HG03095 (cell line): ENCODE measurements around the gene AGPAT4.
"Not testable (repeated sequence)": the region's sequence is repeated elsewhere in the genome, so short reads cannot be mapped to it uniquely, and the experiment has no call there.

Experiments
- ATAC-seq: cut with Tn5 transposase; IDR thresholded peaks from one replicate; pipeline ENCODE4 v1.9.1; 2021; ENCODE audit warnings: moderate library complexity; ENCODE audit not compliant: unreplicated experiment

AGPAT4 gene

DNA sequence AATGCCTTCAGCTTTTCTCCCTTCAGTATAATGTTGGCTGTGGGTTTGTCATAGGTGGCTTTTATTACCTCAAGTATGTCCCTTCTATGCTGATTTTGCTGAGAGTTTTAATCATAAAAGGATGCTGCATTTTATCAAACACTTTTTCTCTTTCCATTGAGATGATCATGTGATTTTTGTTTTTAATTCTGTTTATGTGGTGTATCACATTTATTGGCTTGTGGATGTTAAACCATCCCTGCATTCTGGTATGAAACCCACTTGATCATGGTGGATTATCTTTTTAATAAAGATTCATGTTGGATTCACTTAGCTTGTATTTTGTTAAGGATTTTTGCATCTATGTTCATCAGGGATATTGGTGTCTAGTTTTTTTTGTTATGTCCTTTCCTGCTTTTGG lies 150.5 kb downstream of the AGPAT4 start:
- ATAC-seq: not testable (repeated sequence)

DNA sequence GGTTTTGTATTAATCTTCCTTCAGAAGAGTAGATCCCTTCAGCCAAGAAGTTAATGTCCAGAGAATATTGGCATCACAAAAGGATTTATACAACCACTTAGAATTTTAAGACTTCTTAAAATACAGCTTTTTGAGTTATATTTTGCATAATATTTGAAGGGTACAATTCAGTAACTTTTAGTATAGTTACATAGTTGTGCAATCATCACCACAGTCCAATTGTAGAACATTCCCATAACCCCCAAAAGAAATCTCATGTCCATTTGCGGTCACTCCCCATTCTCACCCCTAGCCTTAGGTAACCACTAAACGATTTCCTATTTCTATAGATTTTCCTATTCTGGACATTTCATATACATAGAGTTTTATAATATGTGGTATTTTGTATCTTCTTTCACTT lies 155.9 kb downstream of the AGPAT4 start:
- no peak for ATAC-seq

DNA sequence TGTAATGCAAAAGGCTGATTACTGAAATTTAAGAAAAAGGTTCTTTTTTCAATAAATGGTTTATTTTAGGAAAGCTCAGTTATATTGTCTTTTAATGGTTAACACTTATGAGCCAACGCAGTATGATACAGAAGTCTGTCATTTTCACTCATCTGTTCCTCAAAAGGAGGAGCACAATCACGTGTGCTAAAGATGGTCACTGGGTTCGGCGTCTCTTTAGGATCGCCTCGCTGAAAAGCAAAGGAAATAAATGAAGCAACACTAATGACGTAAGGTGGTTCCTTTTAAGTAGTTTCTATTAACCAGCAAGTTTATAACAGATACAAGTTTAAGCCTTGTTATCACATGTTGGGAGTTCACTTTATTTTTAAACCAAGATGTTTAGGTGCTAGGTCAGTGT lies 156.6 kb downstream of the AGPAT4 start:
- no peak for ATAC-seq

DNA sequence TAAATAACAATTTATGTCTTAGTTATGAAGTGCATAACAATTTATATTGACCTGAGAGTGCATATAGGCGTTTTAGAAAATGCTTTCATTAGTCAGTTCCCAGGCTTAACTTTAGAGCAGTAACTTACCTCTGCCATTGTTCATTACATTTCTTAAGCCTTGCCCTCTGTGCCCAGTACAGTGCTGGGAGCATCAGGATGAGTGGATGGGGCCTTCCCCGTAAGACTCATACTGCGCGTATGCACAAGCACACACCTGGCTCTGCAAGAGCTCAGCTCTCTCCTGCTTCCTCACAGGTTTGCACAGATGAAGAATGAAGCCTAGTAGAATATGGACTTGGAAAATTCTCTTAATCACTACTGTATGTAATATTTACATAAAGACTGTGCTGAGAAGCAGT lies 157.3 kb downstream of the AGPAT4 start:
- no peak for ATAC-seq

DNA sequence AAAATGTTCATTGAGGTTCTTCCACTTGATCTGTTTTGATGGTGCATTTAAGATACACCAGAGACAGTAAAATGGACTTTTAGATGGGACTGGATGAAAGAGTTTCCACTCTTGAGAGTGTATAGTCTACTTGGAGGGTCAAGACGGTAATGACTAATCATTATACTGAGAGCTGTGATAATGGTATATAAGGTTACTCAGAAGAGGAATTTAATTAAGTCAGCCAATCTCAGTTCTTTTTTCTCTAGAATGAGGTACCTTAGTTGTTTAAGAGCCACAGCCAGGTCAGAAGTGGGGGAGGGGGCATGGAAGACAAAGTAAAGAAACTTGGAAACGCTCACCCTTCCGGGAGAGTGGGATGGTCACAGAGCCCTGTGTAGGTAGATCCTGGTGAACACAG lies 158.4 kb downstream of the AGPAT4 start:
- ATAC-seq: peak; percentile 52

DNA sequence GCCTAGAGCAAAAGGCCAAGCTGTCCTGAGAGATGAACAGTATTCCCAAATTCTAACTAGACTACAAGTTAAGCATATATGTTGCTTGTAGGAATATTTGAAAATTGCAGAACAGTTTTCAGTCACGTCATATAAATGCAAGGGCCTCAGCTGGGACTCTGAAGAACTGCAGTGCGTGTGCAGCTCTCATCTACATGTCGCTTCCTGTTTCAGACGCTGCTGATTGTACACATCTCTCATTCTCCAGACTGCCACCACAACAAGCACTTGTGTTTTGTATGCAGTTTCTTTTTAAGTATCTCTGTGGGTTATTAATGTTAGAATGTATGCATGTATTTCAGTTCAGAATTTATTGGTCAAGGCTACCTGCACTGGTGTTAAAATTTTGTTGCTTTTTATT lies 162.6 kb downstream of the AGPAT4 start:
- ATAC-seq: no peak

DNA sequence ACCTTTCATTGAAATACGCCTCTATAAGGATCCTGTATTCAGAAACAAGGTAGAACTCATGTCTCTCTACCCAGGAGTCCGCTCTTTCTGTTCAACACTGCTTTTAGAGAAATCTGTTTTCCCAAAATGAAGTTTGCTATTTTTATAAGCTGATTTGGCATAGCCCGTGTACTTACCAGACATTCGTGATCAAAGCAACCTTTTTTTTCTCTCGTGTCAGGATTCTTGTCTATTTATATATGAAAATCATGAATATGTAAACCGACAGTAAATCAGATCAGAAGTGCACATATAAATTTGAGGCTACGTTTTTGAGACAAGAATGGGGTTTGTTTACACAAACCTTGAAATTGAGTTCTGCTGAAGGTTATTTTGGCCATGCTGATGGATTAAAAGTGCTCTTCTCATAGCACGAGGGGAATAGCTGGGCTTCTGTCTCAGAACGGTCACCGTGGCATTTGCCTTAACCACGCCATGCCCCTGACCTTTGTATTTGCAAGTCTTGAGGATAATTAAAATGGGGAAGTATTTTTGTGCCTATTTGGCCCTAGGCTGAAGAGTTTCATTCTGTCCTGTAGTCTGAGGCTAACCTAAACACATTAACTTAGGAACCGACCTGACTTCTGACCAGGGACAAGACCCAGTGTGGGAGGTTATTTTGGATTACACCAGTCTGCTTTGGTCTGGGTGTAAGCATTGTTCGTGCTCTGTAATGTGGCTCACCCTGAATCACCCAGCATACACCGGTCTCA lies 163.7 kb downstream of the AGPAT4 start:
- ATAC-seq: no peak

DNA sequence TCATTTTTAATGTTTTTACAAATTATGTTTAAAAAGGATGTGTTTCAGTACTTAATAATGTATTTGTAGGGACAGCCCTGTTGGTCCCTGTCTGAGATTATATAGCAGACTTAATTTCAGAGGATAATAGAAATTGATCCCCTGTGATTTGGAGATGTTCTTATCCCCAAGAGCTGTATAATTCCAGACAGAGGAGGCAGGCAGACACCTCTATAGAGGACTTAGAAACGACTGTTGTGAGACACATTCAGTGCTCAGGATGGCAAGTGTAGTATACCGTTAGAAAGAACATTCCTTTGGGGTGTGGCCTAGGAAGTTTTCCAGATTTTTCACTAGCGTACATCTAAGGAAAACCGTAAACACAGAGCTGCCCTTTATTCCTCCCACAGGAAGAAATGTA lies 164.5 kb downstream of the AGPAT4 start:
- no peak for ATAC-seq

DNA sequence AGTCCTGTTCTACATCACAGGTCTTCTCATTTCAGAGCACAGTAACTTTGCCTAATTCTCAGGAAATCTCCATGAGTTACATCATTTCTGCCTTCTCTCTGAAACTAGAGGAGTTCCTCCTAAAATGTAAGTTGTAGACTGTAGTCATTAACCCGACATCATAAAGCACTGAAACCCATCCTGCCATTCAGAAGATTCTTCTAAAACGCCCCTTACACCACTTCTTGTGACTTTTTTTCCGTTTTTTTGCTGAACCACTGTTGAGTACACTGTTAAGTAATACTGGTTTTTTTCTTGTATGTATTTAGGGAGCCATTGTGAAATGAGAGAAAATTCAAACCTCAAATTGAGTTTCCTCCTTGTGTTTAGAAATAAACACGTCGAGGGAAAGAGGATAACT lies 164.9 kb downstream of the AGPAT4 start:
- ATAC-seq: no peak

DNA sequence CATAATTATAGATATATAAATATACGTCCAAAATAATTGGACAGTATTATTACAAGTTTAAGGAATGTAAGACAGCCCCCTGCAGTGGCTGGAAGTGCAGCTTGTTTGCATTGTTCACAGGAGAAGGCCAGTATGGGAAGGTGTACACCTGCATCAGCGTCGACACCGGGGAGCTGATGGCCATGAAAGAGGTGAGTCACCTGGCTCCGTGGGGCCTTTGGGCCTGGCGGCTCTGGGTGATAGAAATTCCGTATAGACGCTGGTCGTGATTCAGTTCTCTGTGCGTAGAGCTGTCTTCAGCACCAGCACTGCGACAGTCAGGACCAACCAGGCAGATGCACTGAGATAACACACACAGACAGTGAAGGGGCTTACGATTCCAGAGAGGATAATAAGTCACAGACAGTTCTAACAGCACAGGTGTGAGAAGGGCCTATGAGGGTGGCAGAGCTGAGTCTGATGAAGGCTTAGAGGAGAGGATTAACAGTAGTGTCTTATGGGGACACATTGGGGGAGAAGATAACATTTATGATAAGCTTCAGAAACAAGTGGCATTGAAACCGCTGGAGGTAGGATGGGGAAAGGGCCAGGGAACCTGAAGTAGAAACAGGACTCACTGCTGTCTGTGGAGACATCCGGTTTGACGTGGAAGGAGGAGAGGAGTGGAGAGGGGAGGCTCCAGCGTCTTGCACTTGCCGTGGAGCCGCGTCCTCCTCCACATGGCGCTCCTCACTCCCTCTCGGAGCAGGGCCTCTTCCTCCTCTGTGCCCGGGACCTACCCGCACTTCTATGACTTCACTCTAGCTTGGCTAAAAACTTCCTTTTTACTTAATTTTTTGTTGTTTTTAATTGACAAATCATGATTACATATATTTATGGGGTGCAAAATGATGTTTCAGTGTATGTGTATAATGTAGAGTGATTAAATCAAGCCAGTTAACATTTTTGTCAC lies 165.8 kb downstream of the AGPAT4 start:
- no peak for ATAC-seq

DNA sequence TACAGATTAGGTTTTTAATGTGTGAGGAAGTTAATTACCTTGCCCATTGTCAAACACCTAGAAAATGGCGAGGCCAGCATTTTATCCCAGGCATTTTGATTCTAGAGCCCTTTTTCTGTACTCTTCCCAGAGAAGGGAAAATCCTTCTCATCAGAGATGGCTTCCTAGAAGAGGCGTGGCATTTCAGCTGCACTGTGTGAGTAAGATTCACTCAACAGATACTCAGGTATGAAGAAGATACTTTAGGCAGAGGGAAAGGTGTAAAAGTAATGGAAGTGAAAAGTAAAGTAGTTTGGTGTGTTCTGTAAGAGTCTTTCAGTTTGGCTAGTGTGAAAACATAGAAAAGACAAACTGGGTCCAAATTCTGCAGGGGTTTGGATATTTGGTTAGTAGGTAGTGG lies 168.5 kb downstream of the AGPAT4 start:
- ATAC-seq: no peak

DNA sequence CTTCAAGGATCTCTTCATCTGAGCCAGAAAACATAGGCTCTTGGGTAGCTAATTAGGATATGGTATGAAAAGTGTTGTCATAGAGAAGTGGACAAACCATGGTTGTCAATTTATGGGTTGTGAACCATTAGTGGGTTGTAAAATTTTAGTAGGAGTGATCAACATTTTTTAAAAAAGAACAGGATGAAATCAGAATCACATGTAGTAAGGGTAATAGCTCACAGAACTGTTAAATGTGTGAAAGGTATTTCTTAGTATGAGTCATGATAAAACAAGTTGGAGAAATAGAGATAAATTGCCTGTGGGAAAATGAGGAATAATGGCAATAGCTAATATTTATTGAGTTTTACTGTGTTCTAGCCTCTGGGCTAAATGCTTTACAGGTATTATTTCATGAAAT lies 168.9 kb downstream of the AGPAT4 start:
- ATAC-seq: no peak

DNA sequence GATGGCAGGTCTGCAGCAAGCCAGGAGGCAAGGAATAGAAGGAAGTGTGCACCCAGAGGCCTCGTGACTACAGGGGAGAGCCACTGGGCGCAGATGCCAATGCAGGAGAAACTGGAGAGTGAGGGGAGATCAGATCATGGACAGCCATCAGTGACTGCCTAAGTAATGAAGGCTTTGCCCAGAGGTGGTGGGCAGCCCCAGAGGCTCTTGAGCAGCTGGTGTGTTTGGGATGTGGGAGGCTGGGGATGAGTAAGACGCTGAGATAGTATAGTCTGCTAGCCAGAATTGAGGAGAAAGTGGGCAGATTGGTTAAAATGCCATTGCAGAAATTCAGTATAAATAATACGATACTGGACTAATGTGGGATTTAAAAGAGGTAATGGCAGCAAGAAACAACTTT lies 170.4 kb downstream of the AGPAT4 start:
- no peak for ATAC-seq

DNA sequence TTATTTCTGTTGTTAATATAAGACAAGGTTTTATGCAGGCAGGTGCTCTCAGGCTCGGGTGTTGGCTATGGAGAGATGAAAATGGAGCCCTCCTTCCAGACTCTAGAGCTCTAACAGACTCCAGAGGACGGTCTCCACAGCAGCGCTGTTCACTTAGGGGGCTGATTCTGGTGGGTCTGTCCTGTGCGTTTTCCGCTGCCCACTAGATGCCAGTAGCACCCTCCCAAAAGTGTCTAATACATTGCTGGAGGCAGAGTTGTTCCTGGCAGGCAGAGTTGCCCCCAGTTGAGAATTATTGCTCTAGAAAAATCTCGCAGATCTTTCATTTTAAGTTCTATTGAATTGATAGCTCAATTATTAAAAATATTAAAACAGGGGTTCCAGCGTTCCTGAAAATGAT lies 172.3 kb downstream of the AGPAT4 start:
- no peak for ATAC-seq

DNA sequence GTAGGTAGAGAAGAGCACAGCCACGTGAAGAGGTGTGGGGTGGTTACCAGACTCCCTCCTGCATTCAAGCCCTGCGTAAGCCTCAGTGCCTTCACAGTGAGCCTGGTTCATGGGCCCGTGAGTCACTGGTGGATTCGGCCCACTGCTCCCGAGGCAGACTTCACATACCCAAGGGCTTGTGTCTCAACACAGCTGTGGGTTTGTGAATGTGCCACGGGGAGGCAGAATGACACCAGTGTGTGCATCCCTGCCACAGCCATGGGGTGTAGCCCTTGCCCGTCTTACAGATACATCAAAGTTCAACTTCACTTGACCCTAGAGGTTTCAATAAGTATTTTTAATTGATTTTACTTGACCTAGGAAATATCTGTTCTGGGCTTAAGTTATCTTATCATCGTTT lies 173.8 kb downstream of the AGPAT4 start:
- ATAC-seq: no peak

DNA sequence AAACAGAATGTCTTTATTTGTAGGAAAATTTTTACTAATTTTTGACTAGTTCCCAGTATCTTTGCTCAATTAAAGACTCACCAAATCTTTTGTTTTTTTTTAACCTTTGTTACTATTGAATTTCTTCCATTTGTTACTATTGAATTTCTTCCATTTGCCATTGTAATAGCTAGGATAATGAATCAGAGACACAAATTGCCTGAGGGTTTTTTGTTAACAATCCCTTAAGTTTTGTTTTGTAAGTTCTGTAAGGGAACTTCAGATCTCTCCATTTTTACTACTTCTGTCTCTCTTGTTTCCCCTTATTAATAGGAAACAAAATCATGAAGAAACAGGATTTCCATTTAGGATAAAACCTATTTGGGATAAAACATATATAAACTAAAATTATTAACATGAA lies 177.9 kb downstream of the AGPAT4 start:
- no peak for ATAC-seq

DNA sequence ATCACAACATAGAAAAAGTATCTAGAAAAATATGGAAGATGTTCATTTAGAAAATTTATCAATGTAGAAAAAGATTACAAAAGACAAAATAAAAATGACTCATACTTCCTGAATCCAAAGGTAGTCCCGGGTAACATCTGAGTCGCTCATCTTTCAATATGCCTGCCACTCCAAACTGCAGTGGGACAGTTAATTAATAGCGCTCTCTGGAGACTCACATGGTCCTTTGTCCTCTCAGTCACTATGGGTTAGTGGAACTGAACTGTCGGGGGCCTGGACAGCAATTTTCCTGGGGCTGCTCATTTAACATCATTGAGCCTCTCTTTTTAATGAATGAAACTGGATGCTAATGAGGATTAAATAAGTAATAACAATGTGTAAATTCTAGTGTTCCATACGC lies 178.9 kb downstream of the AGPAT4 start:
- ATAC-seq: no peak

DNA sequence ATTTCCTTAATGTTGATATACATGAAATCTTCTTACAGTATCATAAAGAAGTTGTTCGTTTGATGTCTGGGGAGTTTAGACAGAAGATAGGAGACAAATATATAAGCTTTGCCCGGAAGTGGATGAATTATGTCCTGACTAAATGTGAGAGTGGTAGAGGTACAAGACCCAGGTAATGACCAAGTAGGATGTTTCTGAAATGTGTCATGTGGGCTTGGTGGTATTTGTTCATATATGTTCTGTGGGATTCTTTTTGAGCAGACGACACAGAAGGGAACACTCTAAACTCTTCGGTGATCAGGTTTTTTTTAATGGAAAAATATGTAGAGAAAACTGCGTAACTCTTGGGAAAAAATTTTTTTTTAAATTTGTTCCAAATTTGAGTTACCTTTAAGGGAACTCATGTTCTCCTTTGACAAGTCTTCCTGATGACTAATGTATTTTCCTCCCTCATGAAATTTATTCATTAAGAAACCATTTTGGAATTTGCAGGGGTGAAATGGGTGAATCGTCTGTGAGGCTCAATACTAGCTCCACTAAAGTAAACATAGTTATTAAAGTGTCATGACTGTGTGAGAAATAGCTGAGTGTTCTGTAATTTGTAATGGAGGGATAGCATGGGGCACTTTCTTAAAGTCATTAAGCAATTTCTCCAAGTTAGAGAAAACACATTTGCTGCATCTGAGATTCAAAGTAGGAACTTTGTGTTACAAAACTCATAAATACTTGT lies 181.7 kb downstream of the AGPAT4 start:
- no peak for ATAC-seq

DNA sequence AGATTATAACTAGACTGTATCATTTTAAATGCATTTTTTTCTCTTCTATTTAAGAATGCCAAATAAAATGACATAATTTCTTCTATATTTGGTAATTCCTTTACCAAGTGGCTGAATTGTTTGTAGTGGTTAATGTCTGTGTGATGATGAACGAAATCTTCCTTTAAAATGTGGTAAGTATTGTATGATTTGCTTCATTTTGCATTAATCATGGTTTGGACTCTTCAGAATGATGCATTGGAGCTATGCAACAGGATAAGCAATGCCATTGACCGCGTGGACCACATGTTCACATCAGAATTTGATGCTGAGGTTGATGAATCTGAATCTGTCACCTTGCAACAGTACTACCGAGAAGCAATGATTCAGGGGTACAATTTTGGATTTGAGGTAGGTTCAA lies 182.7 kb downstream of the AGPAT4 start:
- ATAC-seq: no peak

DNA sequence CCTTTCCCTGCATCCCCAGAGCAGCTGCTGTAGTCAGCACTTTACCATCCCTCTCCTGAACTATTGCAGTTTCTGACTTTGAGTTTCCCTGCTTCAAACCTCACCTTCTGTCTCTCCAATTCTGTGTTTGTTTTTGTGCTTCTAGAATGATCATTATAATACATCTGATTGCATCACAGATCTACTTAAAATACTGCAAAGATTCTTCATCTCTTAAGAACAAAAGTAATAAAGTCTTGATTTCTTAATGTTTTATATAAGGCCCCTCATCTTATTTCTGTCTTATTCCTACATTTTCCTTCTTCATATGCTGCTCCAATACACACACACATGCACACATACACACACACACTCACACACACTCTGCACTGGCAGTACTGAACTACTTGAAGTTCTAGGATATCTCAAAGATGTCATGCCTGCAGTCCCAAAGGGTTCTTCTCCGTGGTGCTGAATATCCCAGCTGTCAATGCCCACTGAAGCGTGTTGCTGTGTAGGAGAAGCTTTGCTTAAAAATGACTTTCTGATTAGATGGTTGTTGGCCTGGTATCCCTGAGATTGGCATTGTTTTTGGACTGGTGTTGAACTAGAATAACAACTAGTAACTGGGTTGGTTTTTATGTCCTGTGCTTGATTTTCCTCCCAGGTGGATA lies 185.1 kb downstream of the AGPAT4 start:
- ATAC-seq: no peak

DNA sequence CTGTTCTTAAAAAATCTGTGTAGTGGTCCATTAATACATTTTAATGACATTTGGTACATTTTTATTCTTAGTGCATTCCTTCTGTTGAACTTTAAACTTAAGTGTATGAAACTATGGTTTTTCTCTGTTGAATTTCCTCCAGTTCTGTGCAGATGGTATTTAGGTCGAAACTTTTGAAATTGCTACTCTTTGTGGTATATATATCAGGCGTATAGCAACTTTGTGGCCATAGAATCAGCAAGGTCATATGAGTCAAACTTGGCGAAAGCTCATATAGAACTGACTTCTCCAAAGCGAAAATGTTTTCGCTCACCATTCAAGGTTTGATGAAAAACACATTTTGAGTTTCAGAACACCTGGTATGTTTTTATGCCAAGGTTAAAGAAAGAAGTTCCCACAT lies 188.6 kb downstream of the AGPAT4 start:
- ATAC-seq: no peak
